NCI-H1694 (cell line): Measurements from ENCODE around the gene CLCN1.
"Not testable (repeated sequence)": the region's sequence is repeated elsewhere in the genome, so short reads cannot be mapped to it uniquely, and the experiment has no call there.

Experiments
- DNase-seq: peaks from one replicate; lab custom pipeline; 2025; lab: John Stamatoyannopoulos, UW

Gene CLCN1

GRCh38 chr7:143384661-143385631 lies 69.0 kb downstream of the CLCN1 start:
- no peak for DNase-seq

- DNase-seq = no peak
Observed at GRCh38 chr7:143385891-143386781, 70.2 kb downstream of the CLCN1 start.

GRCh38 chr7:143387156-143387975 lies 71.5 kb downstream of the CLCN1 start:
- no peak for DNase-seq

- DNase-seq = no peak
Observed at GRCh38 chr7:143388051-143388450, 72.1 kb downstream of the CLCN1 start.

- no peak for DNase-seq
Observed at GRCh38 chr7:143388491-143389101, 72.7 kb downstream of the CLCN1 start.

GRCh38 chr7:143389316-143390103 lies 73.6 kb downstream of the CLCN1 start:
- DNase-seq = no peak

- no peak for DNase-seq
Observed at GRCh38 chr7:143390104-143390772, 74.3 kb downstream of the CLCN1 start.

GRCh38 chr7:143390773-143391317 lies 74.9 kb downstream of the CLCN1 start:
- DNase-seq = no peak

GRCh38 chr7:143391462-143392404 lies 75.8 kb downstream of the CLCN1 start:
- no peak for DNase-seq

GRCh38 chr7:143392427-143392826 lies 76.5 kb downstream of the CLCN1 start:
- not testable (repeated sequence) for DNase-seq

GRCh38 chr7:143392875-143393266 lies 77.0 kb downstream of the CLCN1 start:
- no peak for DNase-seq

- DNase-seq = no peak
Observed at GRCh38 chr7:143393267-143394041, 77.5 kb downstream of the CLCN1 start.

- no peak for DNase-seq
Observed at GRCh38 chr7:143394068-143394467, 78.2 kb downstream of the CLCN1 start.

GRCh38 chr7:143394777-143395176 lies 78.9 kb downstream of the CLCN1 start:
- no peak for DNase-seq

- DNase-seq = no peak
Observed at GRCh38 chr7:143395187-143396149, 79.6 kb downstream of the CLCN1 start.

GRCh38 chr7:143396182-143396581 lies 80.3 kb downstream of the CLCN1 start:
- DNase-seq = no peak
